K562 (cell line): ENCODE results near the gene KCNJ9. TPM values are rescaled to one million over a fixed set of nuclear protein-coding genes. Genes with fewer than 3 reads are reported as not detected.
A peak's percentile ranks its signal among the peaks of the same experiment; 100 is the strongest.

Experiments
- ATAC-seq: fragments of 200-7000 bp; cut with Tn5 transposase; 3 replicates; pipeline ENCODE4 v1.9.1; 2020; ENCODE audit warnings: moderate library complexity
- BruUV-seq: library from RNA; stranded (reverse); fragments of 400-500 nt; replicated peaks from 2 replicates; lab custom pipeline; 2021; lab: Mats Ljungman, UMichigan
- CTCF ChIA-PET: fragments of 300-600 bp; formaldehyde crosslinking; extraction: SDS; loops from one replicate; lab custom pipeline; 2021; ENCODE audit warnings: low intra/inter-chr PET ratio; lab: Yijun Ruan, JAX
- POLR2A ChIA-PET: fragments of 300-600, 350-650 bp; sonication (Branson Sonifier 250); formaldehyde crosslinking; extraction: SDS; loops from one replicate; lab custom pipeline; 2021; ENCODE audit warnings: antibody characterized with exemption, inconsistent platforms; lab: Yijun Ruan, JAX
- DNase-seq, 4 experiments: peaks; one replicate each; pipeline versions ENCODE4 v3.0.0 to v3.0.0-alpha.2; 2011 to 2018; ENCODE audit warnings: low spot score in 3 of 4, mixed read lengths in 3 of 4; ENCODE audit errors: extremely low read depth in 1 of 4
- FAIRE-seq: peaks from 2 replicates; lab custom pipeline; 2011; peaks lifted over from hg19 to GRCh38; lab: Jason Lieb, UNC
- H2AFZ ChIP-seq: 2 replicates; pipeline ENCODE4 v1.6.0; 2011; ENCODE audit warnings: low read depth, low read length, control low read depth, inconsistent platforms
- H3K27ac ChIP-seq: fragments of 200-600 bp; 3 replicates; pipeline ENCODE4 v1.8.0; 2011; ENCODE audit warnings: low read depth, mild to moderate bottlenecking, control low read depth, inconsistent platforms, low read length, moderate library complexity, mixed read lengths; ENCODE audit errors: extremely low read depth
- H3K27me3 ChIP-seq, 2 experiments: fragments of 300-600 bp in 1 of 2; 2 replicates in 1 of 2; 3 replicates in 1 of 2; pipeline versions ENCODE4 v1.6.0 to v1.8.0; 2011; ENCODE audit warnings: inconsistent platforms in 2 of 2, low read length in 2 of 2, mild to moderate bottlenecking in 1 of 2, mixed read lengths in 1 of 2, moderate library complexity in 1 of 2; ENCODE audit not compliant: control insufficient read depth in 2 of 2, insufficient read depth in 2 of 2
- H3K36me3 ChIP-seq: fragments of 300-600 bp; 3 replicates; pipeline ENCODE4 v1.8.0; 2011; ENCODE audit warnings: mild to moderate bottlenecking, low read length, inconsistent platforms; ENCODE audit not compliant: control insufficient read depth, insufficient read depth
- H3K4me1 ChIP-seq, 2 experiments: fragments of 200-600 bp in 1 of 2; replicated peaks in 1 of 2; 2 replicates in 1 of 2; 3 replicates in 1 of 2; pipeline versions ENCODE4 v1.5.1 to v1.8.0; 2011; ENCODE audit warnings: inconsistent platforms in 2 of 2, low read length in 2 of 2, mild to moderate bottlenecking in 1 of 2, mixed read lengths in 1 of 2, moderate library complexity in 1 of 2; ENCODE audit not compliant: control insufficient read depth in 2 of 2, insufficient read depth in 2 of 2
- H3K4me2 ChIP-seq: 2 replicates; pipeline ENCODE4 v1.6.1; 2011; ENCODE audit warnings: low read length, control low read depth, inconsistent platforms, mixed read lengths; ENCODE audit not compliant: insufficient read depth
- H3K4me3 ChIP-seq: fragments of 200-600 bp; sonication (generic), shearing (Covaris generic); 2 replicates; pipeline ENCODE4 v1.5.1; 2016; ENCODE audit warnings: control low read depth, inconsistent platforms
- H3K79me2 ChIP-seq: fragments of 200-600 bp; 3 replicates; pipeline ENCODE4 v1.8.0; 2011; ENCODE audit warnings: low read length, inconsistent platforms; ENCODE audit not compliant: control insufficient read depth, insufficient read depth
- H3K9ac ChIP-seq, 2 experiments: 2 replicates each; pipeline versions ENCODE4 v1.6.0 to v1.6.1; 2011; ENCODE audit warnings: low read depth in 2 of 2, low read length in 2 of 2, control low read depth in 1 of 2, inconsistent platforms in 1 of 2, mild to moderate bottlenecking in 1 of 2, mixed read lengths in 1 of 2; ENCODE audit not compliant: insufficient read depth in 1 of 2
- H3K9me1 ChIP-seq: one replicate; pipeline ENCODE4 v1.6.0; 2011; ENCODE audit warnings: inconsistent platforms, mild to moderate bottlenecking, low read length, moderate library complexity; ENCODE audit not compliant: control insufficient read depth, insufficient read depth
- H3K9me3 ChIP-seq: replicated peaks from 2 replicates; pipeline ENCODE4 v1.5.1; 2011; ENCODE audit warnings: low read depth, low read length, inconsistent platforms; ENCODE audit not compliant: control insufficient read depth, insufficient read depth
- H4K20me1 ChIP-seq: replicated peaks from 2 replicates; pipeline ENCODE4 v1.6.1; 2011; ENCODE audit warnings: low read length, inconsistent platforms, mixed read lengths; ENCODE audit not compliant: control insufficient read depth, insufficient read depth
- CBX5 ChIP-seq: IDR thresholded peaks from 2 replicates; pipeline ENCODE4 v1.6.1; 2014; ENCODE audit warnings: low read depth, borderline replicate concordance
- CHD1 ChIP-seq: fragments of 200-600 bp; sonication (generic); IDR thresholded peaks from one replicate; pipeline ENCODE4 v1.6.1; 2012; ENCODE audit warnings: mild to moderate bottlenecking, moderate library complexity, low read length, inconsistent platforms
- CHD4 ChIP-seq: fragments of 200-600 bp; sonication (generic); IDR thresholded peaks from 3 replicates; pipeline ENCODE4 v1.6.1; 2012; ENCODE audit warnings: low read depth, mild to moderate bottlenecking, mixed read lengths, low read length, inconsistent platforms; ENCODE audit not compliant: insufficient read depth, insufficient replicate concordance, poor library complexity, severe bottlenecking
- ZNF282 ChIP-seq: sonication (generic); formaldehyde crosslinking; IDR thresholded peaks from 2 replicates; pipeline ENCODE4 v1.8.1; 2023; ENCODE audit warnings: missing genetic modification reagents
- WGBS: fragments of 100-300 bp; shearing (Covaris generic); methylation state at CpG from one replicate; pipeline ENCODE4 v1.1.6; 2016; ENCODE audit warnings: low coverage, mixed read lengths; ENCODE audit not compliant: insufficient coverage; ENCODE audit errors: missing lambda C conversion rate; 5-methylcytosine and 5-hydroxymethylcytosine counted together
- in situ Hi-C: fragments of 300-500 bp; cut with MboI; formaldehyde crosslinking; loops from 4 replicates; pipeline ENCODE4 v1.15.0; 2018; ENCODE audit warnings: inconsistent platforms, mixed read lengths
- intact Hi-C: fragments of 100-400 bp; cut with micrococcal nuclease; formaldehyde crosslinking; loops from 2 replicates; pipeline ENCODE4 v1.14.2; 2022
- polyA plus RNA-seq, 8 experiments: library from polyadenylated mRNA; depleted of rRNA in 4 of 8; stranded (reverse) in 5 of 8; unstranded in 3 of 8; fragments of >200 nt; fragmentation: Nextera tagmentation in 2 of 8; fragmentation: Illumina TruSeq in 1 of 8; extraction: Ambion mirVana in 2 of 8; extraction: Trizol in 1 of 8; gene quantifications; 2 replicates each; pipeline versions ENCODE4 v1.2.1 to v1.2.3, GENCODE V29; 2011 to 2014; ENCODE audit warnings: inconsistent platforms in 1 of 8, missing spikeins in 1 of 8
- total RNA-seq, 7 experiments: library from RNA; depleted of rRNA in 6 of 7; stranded (reverse); fragments of >200 nt in 6 of 7; fragmentation: Illumina TruSeq in 2 of 7; extraction: Trizol in 2 of 7; gene quantifications; 2 replicates each; pipeline versions ENCODE4 v1.2.1 to v1.2.3, GENCODE V29; 2011 to 2021; ENCODE audit warnings: low replicate concordance in 1 of 7
- TF ChIP-seq, protein P1 (sequence below): fragments of 250-450 bp; sonication (Bioruptor Pico); IDR thresholded peaks from 2 replicates; pipeline ENCODE4 v1.5.1; 2021; ENCODE audit warnings: mild to moderate bottlenecking
- TF ChIP-seq, protein P2 (sequence below): sonication (generic); IDR thresholded peaks from 2 replicates; pipeline ENCODE4 v1.6.1; 2016

Gene KCNJ9
- total and polyA plus RNA-seq, 9 of the 15 experiments (the other 6 are each of a cell fraction or from before 2014, with no cell fraction given): not detected

DNA sequence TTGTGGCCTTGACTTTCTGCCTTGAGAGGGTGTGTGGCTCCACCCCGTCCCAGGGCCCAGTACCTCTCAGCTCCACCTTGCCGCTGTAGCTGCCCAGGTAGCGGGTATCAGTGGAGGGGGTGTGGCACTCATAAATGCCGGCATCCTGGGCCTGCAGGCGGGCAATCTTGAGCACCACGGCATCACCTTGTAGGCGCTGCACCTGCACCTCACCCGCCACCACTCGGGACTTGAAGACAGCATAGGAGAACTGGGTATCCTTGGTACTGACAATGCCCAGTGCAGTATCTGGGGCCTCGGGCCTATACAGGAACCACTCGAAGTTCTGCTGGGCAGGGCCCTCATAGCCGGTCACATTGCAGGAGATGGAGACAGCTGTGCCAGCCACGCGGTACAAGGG, 13.5 kb downstream of the KCNJ9 start (continued):
- no peak for TF ChIP-seq CHD4
- TF ChIP-seq CHD1: no peak

DNA sequence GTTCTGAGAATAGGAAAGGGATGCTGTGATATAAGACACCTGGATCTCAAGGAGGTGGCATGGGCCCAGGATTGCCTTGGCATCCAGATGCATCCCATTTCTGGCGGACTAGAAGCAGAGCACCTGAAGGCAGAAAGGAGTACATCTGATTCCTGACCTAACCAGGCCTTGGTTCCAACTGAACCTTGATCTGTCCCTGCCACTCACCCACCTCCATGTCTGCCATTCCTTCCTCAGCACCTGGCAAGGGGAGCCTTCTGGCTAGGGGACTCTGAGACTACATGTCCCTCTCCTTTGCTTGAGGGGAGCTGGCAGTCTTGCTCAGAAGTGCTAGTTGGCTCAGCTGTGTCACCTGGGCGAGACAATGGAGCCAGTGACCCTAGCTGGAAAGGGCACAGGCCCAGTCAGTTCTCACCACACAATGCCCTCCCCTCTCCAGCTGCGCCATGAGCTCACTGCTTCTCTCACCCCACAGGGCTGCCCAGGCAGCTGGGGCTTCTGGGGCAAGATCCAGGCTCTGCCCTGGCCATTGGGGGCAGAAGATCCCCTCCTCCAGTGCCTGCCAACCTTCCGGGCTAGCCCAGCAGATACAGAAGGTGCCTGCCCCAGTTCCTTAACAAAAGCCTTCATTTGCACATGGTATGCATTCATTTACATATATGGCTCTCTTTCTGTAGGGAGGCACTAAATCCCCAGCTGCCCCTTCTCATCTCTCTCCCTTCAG, 14.2 kb downstream of the KCNJ9 start:
- 69% methylated on average over 4 of the region's 4 CpGs for WGBS
- FAIRE-seq: no peak
- Histone ChIP-seq H3K79me2 (no peaks in the 10 kb centered on the region), H3K9me3 (no peaks in the 10 kb centered on the region), H3K4me3 (no peak overlapping the region), H3K4me1 (peaks cover 7 to 38% of the 10 kb centered on the region in 2 experiments; a peak in 4 of 5 replicates), H3K27ac (no peak overlapping the region), H2AFZ (no peak overlapping the region), H3K9me1 (no peaks in the 10 kb centered on the region), H3K9ac (peak overlapping the region in 1 of 2 experiments; percentile 24; a peak in 2 of 4 replicates), H4K20me1 (peaks cover 4% of the 10 kb centered on the region; the same call in 1 of the 2 replicates), H3K4me2 (no peak overlapping the region), H3K27me3 (no peaks in the 10 kb centered on the region), H3K36me3 (no peaks in the 10 kb centered on the region)
- intact Hi-C loops (no loop called here), in situ Hi-C loops (no loop called here)
- no peak for DNase-seq
- no peak for ATAC-seq
- CTCF ChIA-PET: no interaction called here
- no TSS peak for BruUV-seq
- TF ChIP-seq, protein P1, sequence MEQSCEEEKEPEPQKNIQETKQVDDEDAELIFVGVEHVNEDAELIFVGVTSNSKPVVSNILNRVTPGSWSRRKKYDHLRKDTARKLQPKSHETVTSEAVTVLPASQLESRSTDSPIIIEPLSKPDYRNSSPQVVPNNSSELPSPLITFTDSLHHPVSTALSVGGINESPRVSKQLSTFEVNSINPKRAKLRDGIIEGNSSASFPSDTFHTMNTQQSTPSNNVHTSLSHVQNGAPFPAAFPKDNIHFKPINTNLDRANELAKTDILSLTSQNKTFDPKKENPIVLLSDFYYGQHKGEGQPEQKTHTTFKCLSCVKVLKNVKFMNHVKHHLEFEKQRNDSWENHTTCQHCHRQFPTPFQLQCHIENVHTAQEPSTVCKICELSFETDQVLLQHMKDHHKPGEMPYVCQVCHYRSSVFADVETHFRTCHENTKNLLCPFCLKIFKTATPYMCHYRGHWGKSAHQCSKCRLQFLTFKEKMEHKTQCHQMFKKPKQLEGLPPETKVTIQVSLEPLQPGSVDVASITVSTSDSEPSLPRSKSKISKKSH (CRISPR knock-in tag): no peak
- TF ChIP-seq ZNF282 (CRISPR knock-in tag) (no peak), CBX5 (no peak)
- TF ChIP-seq, protein P2, sequence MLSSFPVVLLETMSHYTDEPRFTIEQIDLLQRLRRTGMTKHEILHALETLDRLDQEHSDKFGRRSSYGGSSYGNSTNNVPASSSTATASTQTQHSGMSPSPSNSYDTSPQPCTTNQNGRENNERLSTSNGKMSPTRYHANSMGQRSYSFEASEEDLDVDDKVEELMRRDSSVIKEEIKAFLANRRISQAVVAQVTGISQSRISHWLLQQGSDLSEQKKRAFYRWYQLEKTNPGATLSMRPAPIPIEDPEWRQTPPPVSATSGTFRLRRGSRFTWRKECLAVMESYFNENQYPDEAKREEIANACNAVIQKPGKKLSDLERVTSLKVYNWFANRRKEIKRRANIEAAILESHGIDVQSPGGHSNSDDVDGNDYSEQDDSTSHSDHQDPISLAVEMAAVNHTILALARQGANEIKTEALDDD: no peak
- POLR2A ChIA-PET: interaction anchor here (0.7 to 1.2 kb wide), 3 partner anchors 14 to 563 kb away, joined by 3 read pairs; no protein-coding TSS in a partner anchor
